GM18517 (cell line): Measurements from ENCODE around the gene STRIP1.
A peak's percentile ranks its signal among the peaks of the same experiment; 100 is the strongest.

Experiments used
- ATAC-seq: cut with Tn5 transposase; IDR thresholded peaks from one replicate; pipeline ENCODE4 v1.9.1; 2021; ENCODE audit warnings: mild to moderate bottlenecking, moderate library complexity; ENCODE audit not compliant: unreplicated experiment

The STRIP1 gene

DNA sequence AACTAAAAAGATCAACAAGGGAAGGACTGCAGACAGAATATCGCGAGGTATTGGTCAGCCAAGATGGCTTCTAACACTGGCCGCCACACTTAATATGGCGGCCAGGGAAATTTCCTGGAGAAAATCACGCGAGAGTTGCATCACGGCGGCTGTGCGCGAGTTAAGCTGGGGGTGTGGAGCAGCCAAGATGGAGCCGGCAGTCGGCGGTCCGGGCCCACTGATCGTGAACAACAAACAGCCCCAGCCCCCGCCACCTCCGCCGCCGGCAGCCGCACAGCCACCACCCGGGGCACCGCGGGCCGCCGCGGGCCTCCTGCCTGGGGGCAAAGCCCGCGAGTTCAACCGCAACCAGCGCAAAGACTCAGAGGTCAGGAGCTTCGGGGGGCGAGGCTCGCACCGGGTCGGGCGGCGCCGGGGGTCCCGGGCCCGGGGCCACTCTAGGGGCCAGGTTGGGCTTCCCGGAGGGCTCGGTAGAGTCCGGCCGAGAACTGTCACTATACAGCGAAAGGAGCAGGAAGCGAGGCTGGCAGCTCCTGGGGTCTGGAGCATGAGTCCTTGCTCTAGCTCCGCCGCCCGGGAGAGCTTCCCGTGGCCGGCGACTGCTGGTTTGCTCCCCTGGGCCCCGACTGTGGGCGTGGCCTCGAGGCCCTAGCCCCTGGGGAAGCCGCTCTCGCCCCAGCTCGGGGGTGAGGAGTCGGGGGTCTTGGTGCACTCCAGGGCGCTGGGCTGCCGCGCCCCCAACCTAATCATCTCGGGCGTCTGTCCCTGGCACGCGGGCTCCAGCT is at the start of gene STRIP1:
Gene STRIP1 (plus strand): TSS at position 174 of the 785 bp plus-strand sequence. CDS start 14 bp downstream, at position 188.
- ATAC-seq: peak; percentile 89

DNA sequence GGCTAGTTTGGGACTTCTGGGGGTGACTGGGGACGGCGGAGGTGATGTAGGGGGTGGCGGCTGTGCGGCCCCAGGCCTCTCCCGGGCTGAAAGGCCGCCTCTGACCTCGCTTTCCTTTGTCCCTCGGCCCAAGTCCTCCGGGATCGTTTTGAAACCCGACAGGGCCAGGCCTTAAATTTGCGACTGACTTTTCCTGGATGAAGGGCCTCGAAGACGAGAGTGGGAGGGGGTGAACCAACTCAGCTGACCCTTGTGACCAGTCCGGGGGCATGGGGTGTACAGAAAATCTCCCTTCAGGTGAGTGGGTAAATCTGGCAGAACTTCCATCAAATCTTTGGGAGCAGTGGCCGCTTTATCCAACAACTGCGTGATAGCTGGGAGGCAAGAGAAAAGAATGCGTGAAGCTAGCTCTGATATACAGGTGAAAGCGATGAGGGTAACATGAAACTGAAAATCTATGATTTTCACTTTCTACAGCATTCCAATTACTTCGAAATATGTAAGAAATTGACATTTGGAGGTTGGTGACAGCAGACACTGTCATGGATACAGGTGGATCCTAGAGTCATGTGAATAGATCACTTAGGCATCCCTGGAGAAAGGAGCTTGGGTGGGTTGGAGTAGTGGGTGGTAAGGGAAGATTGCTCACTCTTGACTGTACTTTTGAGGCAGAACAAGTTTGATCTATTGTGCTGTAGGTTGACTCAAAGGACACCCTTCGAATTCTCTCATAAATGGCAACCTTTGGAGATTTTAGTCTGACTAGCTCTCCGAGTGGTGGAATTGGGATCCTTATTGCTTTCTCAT is 49.0 kb upstream of the STRIP1 start:
- ATAC-seq: no peak

GRCh38 chr1:109986054-109986444 is 48.4 kb upstream of the STRIP1 start:
- ATAC-seq: no peak

- ATAC-seq: no peak
Observed at GRCh38 chr1:109988349-109988914, 46.0 kb upstream of the STRIP1 start.

- ATAC-seq: no peak
Observed at GRCh38 chr1:109989506-109990301, 44.7 kb upstream of the STRIP1 start.

DNA sequence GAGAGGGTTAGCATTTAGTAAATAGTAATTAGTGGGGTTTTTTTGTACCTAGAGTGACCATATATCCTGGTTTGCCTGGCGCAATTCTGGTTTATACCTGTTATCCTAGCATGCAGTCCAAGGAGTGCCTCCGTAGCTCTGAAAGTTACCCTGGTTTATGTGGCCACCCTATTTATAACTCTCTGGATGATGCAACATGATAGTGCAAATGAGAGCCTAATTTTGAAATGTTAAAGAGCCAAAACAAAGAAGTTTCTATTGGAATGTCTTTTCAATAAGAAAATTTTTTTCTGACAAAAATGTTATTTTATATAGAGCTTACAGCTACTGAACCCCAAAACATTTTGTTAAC is 44.1 kb upstream of the STRIP1 start:
- ATAC-seq: no peak

- no peak for ATAC-seq
Observed at GRCh38 chr1:109991400-109991925, 43.0 kb upstream of the STRIP1 start.

DNA sequence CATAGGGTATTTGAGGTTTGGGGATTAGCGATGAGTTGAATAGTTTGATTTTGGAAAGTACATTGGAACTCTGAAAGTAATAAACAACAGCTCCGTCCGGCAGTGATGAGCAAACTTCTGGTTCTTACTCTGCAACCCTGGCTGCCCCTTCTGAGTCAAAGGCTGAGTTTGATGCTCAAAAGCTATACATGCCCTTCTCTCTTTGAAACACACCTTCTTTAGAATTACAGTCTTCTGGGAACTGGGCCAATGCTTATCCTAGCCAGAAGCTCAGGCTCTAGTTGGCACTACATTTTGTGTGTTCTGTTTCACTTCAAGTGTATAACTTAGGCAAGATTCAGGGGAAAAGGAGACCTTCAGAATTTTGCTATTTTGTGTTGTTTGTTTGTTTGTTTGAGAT is 40.5 kb upstream of the STRIP1 start:
- no peak for ATAC-seq

DNA sequence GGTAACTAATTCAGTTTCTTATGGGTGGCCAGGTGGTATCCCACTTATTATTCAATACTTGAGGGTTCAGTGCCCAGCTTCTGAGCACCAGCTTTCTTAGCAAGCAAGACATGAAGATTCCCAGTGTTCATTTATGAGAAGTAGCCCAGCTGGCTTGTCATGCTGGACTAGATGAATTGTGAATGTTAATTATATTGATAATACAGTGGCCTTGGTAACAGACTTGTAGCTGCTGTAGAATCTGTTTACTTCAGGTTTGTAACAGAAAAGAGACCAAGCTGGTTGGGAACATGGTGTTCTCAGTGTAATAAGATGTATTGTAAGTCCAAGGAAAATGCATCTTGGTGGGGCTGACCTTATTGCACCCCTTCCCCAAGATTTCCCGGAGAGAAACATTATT is 39.8 kb upstream of the STRIP1 start:
- ATAC-seq: no peak

GRCh38 chr1:109995536-109995935 is 38.9 kb upstream of the STRIP1 start:
- no peak for ATAC-seq

DNA sequence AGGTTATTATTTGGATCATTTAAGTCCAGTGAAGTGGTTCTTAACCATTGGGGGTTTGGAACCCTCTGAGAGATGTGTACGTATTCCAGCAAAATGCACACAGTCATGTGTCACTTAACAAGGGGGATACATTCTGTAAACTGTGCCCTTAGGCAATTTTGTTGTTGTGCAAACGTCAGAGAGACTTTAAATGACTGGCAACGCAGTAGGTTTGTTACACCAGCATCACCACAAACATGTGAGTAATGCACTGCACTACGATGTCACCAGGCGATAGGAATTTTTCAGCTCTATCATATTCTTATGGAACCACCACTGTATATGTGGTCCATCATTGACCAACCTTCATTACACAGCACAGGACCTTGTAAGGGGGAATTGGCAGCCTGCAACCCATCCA is 37.9 kb upstream of the STRIP1 start:
- ATAC-seq: no peak

DNA sequence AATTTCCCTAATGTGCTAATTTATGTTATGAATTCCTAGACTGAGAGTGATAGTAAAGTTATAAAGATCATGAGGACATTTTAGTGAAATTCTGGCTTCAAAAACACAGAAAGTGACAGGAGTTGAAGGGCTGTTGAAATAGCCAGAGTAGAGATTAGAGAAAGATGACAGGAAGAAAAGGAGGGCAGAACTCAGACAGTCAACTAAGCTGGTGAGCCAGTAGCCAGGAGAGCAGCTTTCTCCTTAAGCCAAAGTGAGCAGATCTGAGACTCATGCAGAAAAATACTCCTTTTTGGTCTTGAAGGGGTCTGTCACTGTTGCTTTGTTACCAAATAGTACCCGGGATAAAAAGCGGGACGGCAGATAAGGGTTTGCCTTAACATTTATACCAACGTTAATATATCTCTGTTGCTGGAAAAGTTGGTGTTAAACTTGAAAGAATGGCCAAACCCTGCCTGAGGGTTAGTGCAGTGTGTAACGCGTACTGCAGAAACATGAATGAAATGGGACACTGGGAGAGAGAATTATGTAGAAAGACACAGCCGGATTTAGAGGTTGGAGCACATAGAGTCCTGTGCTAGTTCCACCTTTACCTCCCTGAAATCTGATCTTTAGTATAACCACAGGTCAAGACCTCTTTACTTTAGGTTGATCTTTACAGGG is 37.1 kb upstream of the STRIP1 start:
- ATAC-seq: no peak

DNA sequence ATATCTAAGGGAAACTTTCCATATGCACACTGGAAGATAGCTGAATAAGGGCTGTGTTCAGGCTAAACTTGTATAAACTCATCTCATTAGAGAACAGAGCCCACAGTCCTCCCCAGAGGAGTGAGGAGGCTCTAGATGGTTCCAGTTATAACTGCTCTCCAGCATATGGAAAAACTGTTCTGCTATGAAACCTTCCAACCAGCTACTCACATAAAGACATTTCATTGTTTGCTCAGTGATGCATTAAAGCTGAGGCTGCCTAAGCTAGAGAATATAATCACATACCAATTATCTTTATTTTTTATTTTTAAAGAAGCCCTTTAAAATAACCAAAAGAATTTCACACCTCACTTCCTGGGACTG is 36.6 kb upstream of the STRIP1 start:
- ATAC-seq: no peak

DNA sequence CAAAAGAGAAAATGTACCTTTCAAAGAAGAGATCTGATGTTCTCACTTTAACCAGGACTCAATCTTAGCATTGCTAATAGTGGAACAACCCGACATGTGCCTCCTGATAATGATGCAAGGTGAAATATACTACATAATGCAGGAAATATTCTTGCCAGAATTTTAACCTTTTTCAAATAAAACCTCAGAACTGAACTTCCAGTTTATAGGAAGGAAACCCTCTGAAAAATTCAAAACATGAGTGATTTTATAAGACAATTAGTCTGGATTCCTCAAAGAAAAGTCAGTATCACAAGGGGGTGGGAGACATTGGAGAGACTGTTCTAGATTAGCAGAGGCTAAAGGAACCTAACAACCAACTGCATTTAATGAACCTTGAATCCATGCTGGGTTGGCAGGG is 31.7 kb upstream of the STRIP1 start:
- no peak for ATAC-seq

DNA sequence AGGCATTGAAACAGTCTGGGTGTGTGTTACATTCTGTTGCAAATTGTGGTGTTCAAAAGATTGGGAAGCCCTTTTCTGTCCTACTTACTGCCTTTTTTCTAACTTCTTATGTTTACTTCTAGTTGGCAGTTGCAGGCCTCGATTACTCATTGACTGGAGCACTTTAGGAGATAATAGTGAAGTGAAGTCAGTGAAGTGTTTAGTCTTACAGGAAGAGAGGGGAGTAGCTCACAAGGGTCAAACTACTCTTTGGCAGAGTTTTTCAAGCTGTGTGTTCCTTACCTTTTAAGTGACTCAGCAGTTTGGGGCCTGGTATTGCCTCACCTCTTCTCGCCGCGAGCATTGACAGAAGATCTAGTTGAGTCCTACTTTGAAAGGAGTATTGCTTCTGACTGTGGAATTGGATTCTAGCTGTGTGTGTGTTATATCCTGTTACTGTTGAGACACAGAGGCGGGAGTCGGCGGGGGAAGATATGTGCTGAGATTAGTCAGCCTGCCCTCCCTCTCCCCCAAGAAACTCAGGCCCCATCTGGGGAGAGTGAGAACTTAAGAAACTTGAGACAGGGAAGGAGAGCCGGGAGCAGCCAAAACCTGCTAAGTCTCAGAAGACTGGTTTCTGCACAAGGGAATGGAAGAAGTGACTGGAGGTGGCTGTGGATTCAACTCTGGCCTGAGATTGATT is 30.5 kb upstream of the STRIP1 start:
- ATAC-seq: peak; percentile 54

- no peak for ATAC-seq
Observed at GRCh38 chr1:110004583-110004982, 29.8 kb upstream of the STRIP1 start.

DNA sequence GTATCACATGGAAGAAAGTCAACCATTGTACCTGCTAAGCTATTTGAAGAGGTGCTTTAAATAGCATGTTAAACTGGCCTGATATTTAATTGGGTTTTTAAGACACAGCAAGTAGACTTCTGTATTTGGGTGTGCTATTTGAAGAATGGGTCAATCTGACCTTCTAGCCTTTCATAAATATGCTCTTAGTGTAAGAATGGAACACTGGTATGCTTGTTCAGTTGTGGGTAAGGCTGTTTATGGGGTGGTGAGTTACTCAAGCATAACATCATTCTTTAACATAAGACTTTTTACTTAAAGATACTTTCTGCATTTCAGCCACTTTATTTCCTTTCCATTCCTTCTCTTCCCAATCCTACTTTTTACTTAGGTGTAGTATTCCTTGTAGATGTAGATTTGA is 28.5 kb upstream of the STRIP1 start:
- ATAC-seq: no peak

- no peak for ATAC-seq
Observed at GRCh38 chr1:110006516-110006915, 27.9 kb upstream of the STRIP1 start.

DNA sequence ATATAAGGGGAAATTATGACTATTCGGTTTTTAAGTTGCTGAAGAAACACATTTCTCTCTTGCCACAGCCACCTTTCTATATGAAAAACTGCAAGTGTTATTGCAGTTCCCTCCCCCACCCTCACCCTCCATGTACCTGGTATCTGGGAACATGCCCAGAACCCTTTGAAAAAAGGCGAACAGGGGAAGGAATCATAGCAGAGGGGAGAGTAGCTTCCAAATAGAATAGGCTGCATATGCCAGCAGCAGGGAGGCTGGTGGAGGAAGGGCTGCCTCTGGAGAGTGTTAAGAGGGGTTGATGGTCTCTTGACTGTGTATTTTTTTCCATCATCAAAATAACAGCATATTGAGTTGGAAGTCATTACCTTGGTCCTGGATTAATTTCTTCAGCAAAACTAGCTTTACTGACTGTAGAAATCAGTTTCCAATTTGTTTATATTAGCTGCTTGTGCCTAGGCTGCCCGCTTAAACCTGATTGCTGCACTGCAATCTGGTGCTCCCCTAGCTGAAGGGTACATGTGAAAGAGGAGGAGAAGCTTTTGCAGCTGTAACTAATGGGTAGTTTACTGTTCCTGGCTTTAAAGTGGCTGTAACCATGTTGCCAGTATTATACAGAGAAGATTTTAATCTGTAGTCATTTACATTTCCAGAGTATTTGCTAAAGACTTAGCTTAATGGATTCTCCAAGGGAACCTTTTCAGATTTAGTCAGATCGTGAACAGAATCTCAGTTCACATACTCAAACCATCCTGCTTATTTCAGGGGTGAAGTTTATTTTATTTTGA is 27.2 kb upstream of the STRIP1 start:
- no peak for ATAC-seq
